H9 (cell line): ENCODE measurements around the gene BICD1. TPM values are rescaled to one million over a fixed set of nuclear protein-coding genes. Genes with fewer than 3 reads are reported as not detected.

Experiments
- DNase-seq: peaks from one replicate; pipeline ENCODE4 v3.0.0-alpha.2; 2017
- H2AFZ ChIP-seq: one replicate; pipeline ENCODE4 v1.6.1; 2013; ENCODE audit warnings: mild to moderate bottlenecking, low read length, control low read depth, moderate library complexity
- H2AK5ac ChIP-seq: 2 replicates; pipeline ENCODE4 v1.6.1; 2013; ENCODE audit warnings: low read length, control low read depth, mixed read lengths; ENCODE audit not compliant: insufficient read length
- H2BK120ac ChIP-seq: one replicate; pipeline ENCODE4 v1.6.1; 2013; ENCODE audit warnings: low read depth, mild to moderate bottlenecking, low read length, control low read depth, inconsistent platforms; ENCODE audit not compliant: poor library complexity, severe bottlenecking
- H2BK12ac ChIP-seq: 2 replicates; pipeline ENCODE4 v1.6.1; 2013; ENCODE audit warnings: low read length, control low read depth, mixed read lengths, low read depth; ENCODE audit not compliant: insufficient read length
- H2BK15ac ChIP-seq: 2 replicates; pipeline ENCODE4 v1.6.1; 2013; ENCODE audit warnings: low read depth, low read length, control low read depth
- H2BK20ac ChIP-seq: one replicate; pipeline ENCODE4 v1.6.1; 2013; ENCODE audit warnings: low read depth, mild to moderate bottlenecking, low read length, control low read depth, inconsistent platforms; ENCODE audit not compliant: poor library complexity, severe bottlenecking
- H2BK5ac ChIP-seq: 2 replicates; pipeline ENCODE4 v1.6.1; 2013; ENCODE audit warnings: low read length, control low read depth, mixed read lengths; ENCODE audit not compliant: insufficient read length
- H3K14ac ChIP-seq: 2 replicates; pipeline ENCODE4 v1.6.1; 2013; ENCODE audit warnings: low read length, control low read depth; ENCODE audit not compliant: insufficient read depth
- H3K18ac ChIP-seq: 2 replicates; pipeline ENCODE4 v1.6.1; 2013; ENCODE audit warnings: low read depth, mild to moderate bottlenecking, mixed read lengths, low read length, control low read depth; ENCODE audit not compliant: insufficient read length
- H3K23ac ChIP-seq: 2 replicates; pipeline ENCODE4 v1.6.1; 2013; ENCODE audit warnings: low read length, control low read depth, mixed read lengths, low read depth; ENCODE audit not compliant: insufficient read length
- H3K23me2 ChIP-seq: 2 replicates; pipeline ENCODE4 v1.6.1; 2013; ENCODE audit warnings: low read depth, mild to moderate bottlenecking, mixed read lengths, low read length, control low read depth; ENCODE audit not compliant: insufficient read length, poor library complexity, severe bottlenecking
- H3K27ac ChIP-seq: 2 replicates; pipeline ENCODE4 v1.5.1; 2013; ENCODE audit warnings: low read length, control low read depth, mixed read lengths, low read depth; ENCODE audit not compliant: insufficient read length
- H3K27me3 ChIP-seq: 2 replicates; pipeline ENCODE4 v1.6.1; 2013; ENCODE audit warnings: low read length, control low read depth, inconsistent platforms; ENCODE audit not compliant: insufficient read depth
- H3K4ac ChIP-seq: 2 replicates; pipeline ENCODE4 v1.6.1; 2013; ENCODE audit warnings: low read depth, mild to moderate bottlenecking, control low read depth, inconsistent platforms, low read length, moderate library complexity
- H3K4me1 ChIP-seq: 2 replicates; pipeline ENCODE4 v1.6.1; 2013; ENCODE audit warnings: low read length, control low read depth, inconsistent platforms; ENCODE audit not compliant: insufficient read depth
- H3K4me2 ChIP-seq: 2 replicates; pipeline ENCODE4 v1.6.1; 2013; ENCODE audit warnings: low read length, control low read depth, mixed read lengths; ENCODE audit not compliant: insufficient read length, insufficient read depth
- H3K56ac ChIP-seq: 2 replicates; pipeline ENCODE4 v1.6.1; 2013; ENCODE audit warnings: low read depth, mild to moderate bottlenecking, mixed read lengths, low read length, control low read depth; ENCODE audit not compliant: insufficient read length
- H3K79me1 ChIP-seq: 2 replicates; pipeline ENCODE4 v1.6.1; 2013; ENCODE audit warnings: low read depth, mild to moderate bottlenecking, moderate library complexity, low read length, control low read depth, inconsistent platforms; ENCODE audit not compliant: insufficient read depth, poor library complexity, severe bottlenecking
- H3K79me2 ChIP-seq: 2 replicates; pipeline ENCODE4 v1.6.1; 2013; ENCODE audit warnings: low read length, control low read depth, inconsistent platforms; ENCODE audit not compliant: insufficient read depth
- H3K9ac ChIP-seq: 2 replicates; pipeline ENCODE4 v1.6.1; 2013; ENCODE audit warnings: low read length, control low read depth, mixed read lengths; ENCODE audit not compliant: insufficient read length; ENCODE audit errors: extremely low read depth
- H3K9me3 ChIP-seq: one replicate; pipeline ENCODE4 v1.6.1; 2013; ENCODE audit warnings: low read depth, low read length, inconsistent platforms; ENCODE audit not compliant: control insufficient read depth
- H3T11ph ChIP-seq: one replicate; pipeline ENCODE4 v1.6.1; 2013; ENCODE audit warnings: mild to moderate bottlenecking, low read length, control low read depth, inconsistent platforms
- H4K20me1 ChIP-seq: one replicate; pipeline ENCODE4 v1.6.1; 2013; ENCODE audit not compliant: control insufficient read depth, insufficient read length, insufficient read depth
- H4K5ac ChIP-seq: 2 replicates; pipeline ENCODE4 v1.6.1; 2013; ENCODE audit warnings: low read depth, mild to moderate bottlenecking, mixed read lengths, low read length, control low read depth; ENCODE audit not compliant: insufficient read length
- H4K8ac ChIP-seq: replicated peaks from 2 replicates; pipeline ENCODE4 v1.6.1; 2013; ENCODE audit warnings: low read length, control low read depth, mixed read lengths, low read depth; ENCODE audit not compliant: insufficient read length
- H4K91ac ChIP-seq: 2 replicates; pipeline ENCODE4 v1.6.1; 2013; ENCODE audit warnings: low read depth, mild to moderate bottlenecking, moderate library complexity, mixed read lengths, low read length, control low read depth; ENCODE audit not compliant: insufficient read length
- H3K27ac Mint-ChIP-seq, 3 experiments: 2 replicates in 2 of 3; 3 replicates in 1 of 3; pipeline ENCODE4 v1.8.0; 2020 to 2021; ENCODE audit warnings: mixed read lengths in 3 of 3, mild to moderate bottlenecking in 1 of 3, moderate library complexity in 1 of 3
- H3K27me3 Mint-ChIP-seq: 2 replicates; pipeline ENCODE4 v1.8.0; 2021; ENCODE audit warnings: low read depth, mild to moderate bottlenecking, moderate library complexity, mixed read lengths
- H3K36me3 Mint-ChIP-seq, 3 experiments: 2 replicates in 2 of 3; 3 replicates in 1 of 3; pipeline ENCODE4 v1.8.0; 2020 to 2021; ENCODE audit warnings: low read depth in 3 of 3, mixed read lengths in 3 of 3; ENCODE audit not compliant: insufficient read depth in 1 of 3
- H3K4me1 Mint-ChIP-seq, 2 experiments: 2 replicates each; pipeline ENCODE4 v1.8.0; 2020; ENCODE audit warnings: mixed read lengths in 2 of 2
- H3K4me3 Mint-ChIP-seq, 2 experiments: 2 replicates in 1 of 2; 3 replicates in 1 of 2; pipeline ENCODE4 v1.8.0; 2020 to 2021; ENCODE audit warnings: mild to moderate bottlenecking in 2 of 2, mixed read lengths in 2 of 2, moderate library complexity in 1 of 2
- H3K9me3 Mint-ChIP-seq, 2 experiments: 2 replicates in 1 of 2; 3 replicates in 1 of 2; pipeline ENCODE4 v1.8.0; 2020; ENCODE audit warnings: mild to moderate bottlenecking in 2 of 2, mixed read lengths in 2 of 2, moderate library complexity in 1 of 2
- CTCF ChIP-seq: fragments of 200-600 bp; sonication (generic); conservative IDR thresholded peaks from 3 replicates; pipeline ENCODE4 v1.8.0; 2021; ENCODE audit warnings: antibody characterized with exemption, mild to moderate bottlenecking
- WGBS: extraction: QIAGEN DNeasy Blood & Tissue Kit; methylation state at CpG from one replicate; pipeline ENCODE4 v1.1.7; 2013; ENCODE audit warnings: missing lambda C conversion rate, low lambda C conversion rate, mixed read lengths; ENCODE audit not compliant: insufficient read length; ENCODE audit errors: extremely low coverage; 5-methylcytosine and 5-hydroxymethylcytosine counted together
- total RNA-seq: library from RNA; stranded (reverse); gene quantifications from 2 replicates; pipeline ENCODE4 v1.2.1, GENCODE V29; 2021

BICD1 gene
- total RNA-seq, 1 experiment from 2014 or later, result 134 TPM

GRCh38 chr12:32208355-32208754 is 101.7 kb downstream of the BICD1 start:
- Histone ChIP-seq H3K79me2 (0 out of 2 replicates have a peak, but pooled peaks cover 2% of the 10 kb centered on the region), H2BK5ac (no peak overlapping the region), H2AFZ (no peak overlapping the region), H2BK120ac (no peak overlapping the region), H2BK20ac (no peak overlapping the region), H3K9ac (no peak overlapping the region), H3K23ac (no peak overlapping the region), H2BK12ac (no peak overlapping the region), H3T11ph (no peak overlapping the region), H3K23me2 (no peaks in the 10 kb centered on the region), H3K9me3 (no peaks in the 10 kb centered on the region), H4K20me1 (no peaks in the 10 kb centered on the region), H4K8ac (no peak overlapping the region), H3K4me1 (peaks cover 3% of the 10 kb centered on the region; the same call in 1 of the 2 replicates), H3K18ac (no peak overlapping the region), H3K4me2 (no peak overlapping the region), H3K27ac (no peak overlapping the region), H4K5ac (no peak overlapping the region), H3K56ac (no peak overlapping the region), H3K14ac (no peak overlapping the region), H3K4ac (no peak overlapping the region), H3K79me1 (no peaks in the 10 kb centered on the region), H2BK15ac (no peak overlapping the region), H4K91ac (no peak overlapping the region), H2AK5ac (no peak overlapping the region), H3K27me3 (no peaks in the 10 kb centered on the region)
- no peak for DNase-seq
- Mint-ChIP-seq H3K4me1 (peaks cover 47 to 60% of the 10 kb centered on the region in 2 experiments), H3K4me3 (no peak overlapping the region), H3K36me3 (peaks cover 9 to 30% (median 25%) of the 10 kb centered on the region in 3 experiments), H3K27me3 (no peaks in the 10 kb centered on the region), H3K27ac (peak overlapping the region in 2 of 3 experiments; percentile 57 to 92; a peak in 4 of 7 replicates), H3K9me3 (peaks cover 6 to 7% of the 10 kb centered on the region in 2 experiments)
- no peak for TF ChIP-seq CTCF
- no CpG with 5 or more reads among the region's 2 CpGs for WGBS
